Measurements from ENCODE around the gene PDE1C. TPM values are rescaled to one million over a fixed set of nuclear protein-coding genes. Genes with fewer than 3 reads are reported as not detected.

PDE1C gene
- total and polyA plus RNA-seq, 8 donors, result 1.2 to 4.2 (median 2.2) TPM

DNA sequence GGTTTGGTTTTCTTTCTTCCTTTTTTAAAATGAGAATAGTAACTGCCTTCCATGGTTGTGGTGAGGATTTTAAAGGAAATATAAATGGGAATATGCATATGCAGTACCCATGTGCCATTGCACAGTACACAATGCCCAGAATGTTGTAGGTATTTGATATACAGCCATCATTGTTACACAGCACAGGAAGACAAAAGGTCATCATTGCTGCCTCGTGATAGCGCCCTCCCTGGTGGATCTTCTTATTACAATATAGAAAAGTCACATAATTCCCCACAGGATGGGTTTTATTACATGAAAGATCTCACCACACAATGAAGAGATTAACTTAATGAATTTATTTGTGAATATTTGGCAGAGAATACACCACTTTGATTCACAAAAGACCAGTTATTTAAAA, 306.7 kb downstream of the PDE1C start:
- ATAC-seq, result no peak
- intact Hi-C loops (cut with DNase I), result no loop called here
- TF ChIP-seq, protein P1, sequence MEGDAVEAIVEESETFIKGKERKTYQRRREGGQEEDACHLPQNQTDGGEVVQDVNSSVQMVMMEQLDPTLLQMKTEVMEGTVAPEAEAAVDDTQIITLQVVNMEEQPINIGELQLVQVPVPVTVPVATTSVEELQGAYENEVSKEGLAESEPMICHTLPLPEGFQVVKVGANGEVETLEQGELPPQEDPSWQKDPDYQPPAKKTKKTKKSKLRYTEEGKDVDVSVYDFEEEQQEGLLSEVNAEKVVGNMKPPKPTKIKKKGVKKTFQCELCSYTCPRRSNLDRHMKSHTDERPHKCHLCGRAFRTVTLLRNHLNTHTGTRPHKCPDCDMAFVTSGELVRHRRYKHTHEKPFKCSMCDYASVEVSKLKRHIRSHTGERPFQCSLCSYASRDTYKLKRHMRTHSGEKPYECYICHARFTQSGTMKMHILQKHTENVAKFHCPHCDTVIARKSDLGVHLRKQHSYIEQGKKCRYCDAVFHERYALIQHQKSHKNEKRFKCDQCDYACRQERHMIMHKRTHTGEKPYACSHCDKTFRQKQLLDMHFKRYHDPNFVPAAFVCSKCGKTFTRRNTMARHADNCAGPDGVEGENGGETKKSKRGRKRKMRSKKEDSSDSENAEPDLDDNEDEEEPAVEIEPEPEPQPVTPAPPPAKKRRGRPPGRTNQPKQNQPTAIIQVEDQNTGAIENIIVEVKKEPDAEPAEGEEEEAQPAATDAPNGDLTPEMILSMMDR (IDR thresholded peaks at IDR 0.05), result no peak
- no peak overlapping the region for H3K27ac ChIP-seq
- no peaks in the 10 kb centered on the region for H3K4me1 ChIP-seq
- WGBS, 2 donors, result 11 to 12% methylated on average over 2 of the region's 2 CpGs
- no peaks in the 10 kb centered on the region for H3K36me3 ChIP-seq
- DNase-seq, result no peak
- FAIRE-seq, result no peak
- no peaks in the 10 kb centered on the region for H3K9me3 ChIP-seq
- peaks cover 0 to 8% (median 0%) of the 10 kb centered on the region in 4 donors for H3K27me3 ChIP-seq
- no peak overlapping the region for H3K4me3 ChIP-seq

DNA sequence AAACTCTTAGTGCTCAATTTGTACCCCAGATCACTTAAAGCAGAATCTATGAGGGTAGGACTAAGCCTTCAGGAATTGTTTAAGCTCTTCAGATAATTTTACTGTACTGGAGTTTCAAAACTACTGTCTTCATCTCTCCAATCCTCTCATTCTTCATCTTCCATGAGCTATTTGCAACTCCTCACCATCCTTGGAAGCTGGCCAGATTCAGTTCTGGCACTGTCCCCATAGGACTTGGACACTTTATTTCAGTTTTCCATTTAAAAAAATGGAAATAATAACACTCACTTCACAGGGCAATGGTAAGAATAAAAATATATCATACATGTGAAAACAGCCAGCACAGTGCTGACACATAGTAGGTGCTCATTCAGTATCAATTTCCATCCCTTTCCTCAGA, 308.6 kb downstream of the PDE1C start:
- FAIRE-seq (no peak), ATAC-seq (no peak), DNase-seq (no peak)
- no peak overlapping the region for H3K4me3 ChIP-seq
- no peaks in the 10 kb centered on the region for H3K36me3 ChIP-seq
- intact Hi-C loops (cut with DNase I), result no loop called here
- H3K27me3 ChIP-seq, result peaks cover 0 to 8% (median 0%) of the 10 kb centered on the region in 4 donors
- H3K9me3 ChIP-seq, result no peaks in the 10 kb centered on the region
- TF ChIP-seq, protein P1 (IDR thresholded peaks at IDR 0.05), result no peak
- no peak overlapping the region for H3K27ac ChIP-seq
- no peaks in the 10 kb centered on the region for H3K4me1 ChIP-seq

DNA sequence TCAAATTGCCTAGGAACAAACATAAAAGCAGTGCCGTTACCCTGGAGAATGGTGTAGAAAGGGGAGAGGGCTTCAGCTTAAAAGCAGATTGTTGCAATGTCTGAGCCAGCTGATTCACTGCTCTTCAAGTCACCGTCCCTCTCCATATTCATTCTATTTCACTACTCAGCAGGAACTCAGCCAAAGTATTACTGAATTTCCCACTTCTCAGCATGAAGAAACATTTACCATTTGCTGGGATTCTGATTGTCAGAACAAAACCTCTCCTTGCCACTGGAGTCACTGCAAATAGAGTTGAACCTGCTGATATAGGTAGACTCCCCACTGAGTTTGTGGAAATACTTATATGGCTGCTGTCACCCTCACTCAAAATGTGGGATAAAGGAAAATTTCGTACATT, 311.5 kb downstream of the PDE1C start:
- Histone ChIP-seq H3K27me3 (peaks cover 0 to 5% (median 0%) of the 10 kb centered on the region in 4 donors), H3K27ac (no peak overlapping the region), H3K9me3 (no peaks in the 10 kb centered on the region), H3K4me3 (no peak overlapping the region), H3K4me1 (no peaks in the 10 kb centered on the region), H3K36me3 (no peaks in the 10 kb centered on the region)
- no peak for FAIRE-seq
- TF ChIP-seq, protein P1 (IDR thresholded peaks at IDR 0.05), result no peak
- no peak for DNase-seq
- no peak for ATAC-seq
- intact Hi-C loops (cut with DNase I), result no loop called here
- 63 to 72% methylated on average over 3 of the region's 3 CpGs for WGBS, 2 donors

DNA sequence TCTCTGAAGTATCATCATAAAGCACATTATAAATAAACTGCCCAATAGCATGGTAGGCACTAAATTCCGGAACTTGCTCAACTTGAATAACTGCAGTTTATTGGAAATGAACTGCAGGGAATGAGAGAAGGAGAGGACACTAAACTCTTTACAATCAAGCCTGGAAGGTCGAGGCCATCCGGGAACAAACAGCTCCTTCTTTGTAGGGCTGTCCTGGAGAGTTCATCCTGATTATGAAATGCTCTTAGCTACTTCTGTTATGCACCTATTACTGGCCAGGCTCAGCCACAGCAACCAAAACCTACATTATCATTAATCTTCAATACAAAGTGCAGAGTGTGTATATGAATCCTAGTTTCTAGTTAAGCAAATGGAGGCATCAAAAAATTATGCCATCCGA, 318.5 kb downstream of the PDE1C start:
- H3K4me3 ChIP-seq, result no peak overlapping the region
- DNase-seq (no peak), ATAC-seq (no peak), FAIRE-seq (no peak)
- H3K27me3 ChIP-seq, result peaks cover 0 to 5% (median 0%) of the 10 kb centered on the region in 4 donors
- TF ChIP-seq, protein P1 (IDR thresholded peaks at IDR 0.05), result no peak
- H3K9me3 ChIP-seq, result no peaks in the 10 kb centered on the region
- intact Hi-C loops (cut with DNase I), result no loop called here
- H3K4me1 ChIP-seq, result no peaks in the 10 kb centered on the region
- H3K27ac ChIP-seq, result no peak overlapping the region
- H3K36me3 ChIP-seq, result no peaks in the 10 kb centered on the region
- 74 to 77% methylated on average over 4 of the region's 4 CpGs for WGBS, 2 donors

DNA sequence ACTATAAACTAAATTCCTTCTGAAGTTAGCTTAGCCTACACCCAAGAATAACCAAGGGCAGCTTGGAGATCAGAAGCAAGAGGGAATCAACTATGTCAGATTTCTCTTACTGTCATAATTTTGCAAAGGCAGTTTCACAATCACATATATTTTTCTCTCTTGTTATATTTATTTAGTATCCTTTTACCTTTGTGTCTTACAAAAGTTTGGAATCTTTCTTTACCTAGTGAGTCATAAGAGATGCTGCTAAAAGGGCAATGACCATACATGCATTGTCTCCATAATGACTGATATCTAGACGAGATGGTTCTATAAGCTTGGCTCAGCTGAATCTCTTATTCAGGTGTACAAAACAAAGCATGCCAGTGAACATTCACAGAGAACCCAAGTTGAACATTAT, 322.1 kb downstream of the PDE1C start:
- Histone ChIP-seq H3K4me3 (no peak overlapping the region), H3K27me3 (no peaks in the 10 kb centered on the region), H3K4me1 (no peaks in the 10 kb centered on the region), H3K9me3 (no peaks in the 10 kb centered on the region), H3K27ac (no peak overlapping the region), H3K36me3 (no peaks in the 10 kb centered on the region)
- TF ChIP-seq, protein P1 (IDR thresholded peaks at IDR 0.05), result no peak
- WGBS, 2 donors, result 78 to 86% methylated on average over 1 of the region's 1 CpG
- no peak for ATAC-seq
- intact Hi-C loops (cut with DNase I), result loop anchor here in 2 of 3 donors (10.0 kb wide), 1 partner anchor 457 kb away; no protein-coding TSS in a partner anchor
- no peak for DNase-seq
- FAIRE-seq, result no peak

Measured in pancreas (tissue), 10 donors.